ENCODE data around the gene NPAS3. TPM values are rescaled to one million over a fixed set of nuclear protein-coding genes. Genes with fewer than 3 reads are reported as not detected.

NPAS3 gene
- total and polyA plus RNA-seq, 2 donors (not counting 3 experiments of a cell fraction or from before 2014, with no cell fraction given) = 0.10 to 0.13 TPM

GRCh38 chr14:33045760-33046159 lies 107.1 kb downstream of the NPAS3 start:
- Histone ChIP-seq H3K27ac (ENCODE audit: insufficient read depth, low read depth, low read length) (no peak overlapping the region), H3K9me1 (replicated peaks; ENCODE audit: control insufficient read depth, extremely low read depth, insufficient read depth, low read length) (no peaks in the 10 kb centered on the region), H3K79me2 (ENCODE audit: control insufficient read depth, insufficient read depth, low read length) (no peaks in the 10 kb centered on the region), H3K4me2 (ENCODE audit: insufficient read depth, low read length) (no peak overlapping the region), H3K4me1 (ENCODE audit: control insufficient read depth, extremely low read depth, insufficient read depth, low read length) (no peaks in the 10 kb centered on the region), H3K27me3 (ENCODE audit: control insufficient read depth in 2 of 2, insufficient read depth in 2 of 2, low read length in 2 of 2) (no peaks in the 10 kb centered on the region), H3K9ac (replicated peaks; ENCODE audit: extremely low read depth, insufficient read depth, low read length) (no peak overlapping the region), H3K4me3 (replicated peaks in 1 of 3; ENCODE audit: insufficient read depth in 1 of 3, low read depth in 1 of 3, low read length in 3 of 3) (no peak overlapping the region), H3K9me3 (replicated peaks; ENCODE audit: control insufficient read depth, insufficient read depth, low read length) (no peaks in the 10 kb centered on the region), H2AFZ (ENCODE audit: low read depth, low read length) (no peak overlapping the region), H3K36me3 (ENCODE audit: control insufficient read depth in 2 of 2, extremely low read depth in 1 of 2, insufficient read depth in 2 of 2, low read length in 2 of 2) (no peaks in the 10 kb centered on the region), H4K20me1 (replicated peaks; ENCODE audit: control insufficient read depth, extremely low read depth, insufficient read depth, low read length) (no peaks in the 10 kb centered on the region)
- CTCF ChIA-PET = no interaction called here
- TF ChIP-seq POLR2A (IDR thresholded peaks at IDR 0.05; ENCODE audit: low read depth, low read length) (no peak), CTCF (IDR thresholded peaks at IDR 0.05; ENCODE audit: extremely low read depth in 1 of 2, insufficient read depth in 1 of 2, low read depth in 1 of 2, low read length in 2 of 2) (no peak), EZH2 (IDR thresholded peaks at IDR 0.05; ENCODE audit: borderline replicate concordance, low read depth, low read length, severe bottlenecking) (no peak), JUN (IDR thresholded peaks at IDR 0.05; ENCODE audit: borderline replicate concordance, insufficient read depth, insufficient read length, low read depth) (no peak), POLR2AphosphoS5 (IDR thresholded peaks at IDR 0.05; ENCODE audit: insufficient read depth, low read depth, low read length) (no peak), FOS (IDR thresholded peaks at IDR 0.05; ENCODE audit: borderline replicate concordance, insufficient read depth, low read length) (no peak), GATA2 (IDR thresholded peaks at IDR 0.05; ENCODE audit: insufficient read depth, insufficient read length, low read depth, low read length) (no peak), MYC (IDR thresholded peaks at IDR 0.05; ENCODE audit: low read depth, low read length) (no peak)
- TF ChIP-seq, protein P1, sequence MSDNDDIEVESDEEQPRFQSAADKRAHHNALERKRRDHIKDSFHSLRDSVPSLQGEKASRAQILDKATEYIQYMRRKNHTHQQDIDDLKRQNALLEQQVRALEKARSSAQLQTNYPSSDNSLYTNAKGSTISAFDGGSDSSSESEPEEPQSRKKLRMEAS (IDR thresholded peaks at IDR 0.05; ENCODE audit: insufficient read depth, insufficient read length) = no peak
- DNase-seq (ENCODE audit: low read depth, low spot score) (no peak), FAIRE-seq (no peak)
- intact Hi-C loops (cut with micrococcal nuclease) (no loop called here), dilution Hi-C loops (cut with MboI; ENCODE audit: extremely low pct_ligation_motif_present, low sequenced_read_pairs) (no loop called here)
- POLR2A ChIA-PET = no interaction called here
- BruUV-seq (replicated peaks) = no TSS peak

Measured in endothelial cell of umbilical vein (primary cell).